Tibial artery (tissue), 4 donors: ENCODE data around the gene TMTC1.

Source experiments
- DNase-seq, 2 donors: peaks; one replicate each; pipeline ENCODE4 v3.0.0-alpha.2; 2019
- H3K27ac ChIP-seq, 2 donors: fragments of 200-600 bp; sonication (generic) in 1 of 2; 1 replicate in 1 of 2; 2 replicates in 1 of 2; pipeline ENCODE4 v1.5.1; 2018 to 2019; ENCODE audit warnings: mild to moderate bottlenecking in 1 of 2
- H3K27me3 ChIP-seq, 2 donors: fragments of 200-600 bp; sonication (generic) in 1 of 2; one replicate each; pipeline versions ENCODE4 v1.5.1 to v1.6.0; 2016 to 2019
- H3K36me3 ChIP-seq, 3 donors: fragments of 200-600 bp; sonication (generic) in 2 of 3; one replicate each; pipeline ENCODE4 v1.5.1; 2016 to 2019; ENCODE audit warnings: mild to moderate bottlenecking in 2 of 3
- H3K4me1 ChIP-seq, 4 donors: fragments of 200-600 bp; sonication (generic) in 2 of 4; 1 replicate in 3 of 4; 2 replicates in 1 of 4; pipeline ENCODE4 v1.5.1; 2016 to 2019
- H3K4me3 ChIP-seq, 2 donors: fragments of 200-600 bp; sonication (generic) in 1 of 2; 1 replicate in 1 of 2; 2 replicates in 1 of 2; pipeline ENCODE4 v1.5.1; 2018 to 2019; ENCODE audit warnings: mild to moderate bottlenecking in 2 of 2
- H3K9me3 ChIP-seq, 3 donors: fragments of 200-600 bp; sonication (generic) in 1 of 3; one replicate each; pipeline ENCODE4 v1.5.1; 2016 to 2019
- CTCF ChIP-seq, 2 experiments: fragments of 200-600 bp in 1 of 2; fragments of 450-650 bp in 1 of 2; IDR thresholded peaks; one replicate each; pipeline ENCODE4 v1.5.1; 2017 to 2019; ENCODE audit warnings: antibody characterized with exemption in 2 of 2, mild to moderate bottlenecking in 1 of 2, moderate library complexity in 1 of 2
- intact Hi-C: fragments of 100-400 bp; cut with DNase I; formaldehyde crosslinking; loops from one replicate; pipeline ENCODE4 v1.15.0; 2023; ENCODE audit warnings: low total_unique reads

Gene TMTC1

GRCh38 chr12:29763301-29763683, 20.4 kb downstream of the TMTC1 start:
- H3K9me3 ChIP-seq, result no peaks in the 10 kb centered on the region
- H3K4me1 ChIP-seq, result peaks cover 0 to 24% (median 13%) of the 10 kb centered on the region in 4 donors
- peaks cover 5 to 22% (median 19%) of the 10 kb centered on the region in 3 donors for H3K36me3 ChIP-seq
- no peaks in the 10 kb centered on the region for H3K27me3 ChIP-seq
- H3K27ac ChIP-seq, result no peak overlapping the region
- H3K4me3 ChIP-seq, result no peak overlapping the region
- TF ChIP-seq CTCF (IDR thresholded peaks at IDR 0.05), result no peak
- no peak for DNase-seq
- intact Hi-C loops, result no loop called here

GRCh38 chr12:29762637-29763300, 21.0 kb downstream of the TMTC1 start:
- no peaks in the 10 kb centered on the region for H3K27me3 ChIP-seq
- no peak for TF ChIP-seq CTCF (IDR thresholded peaks at IDR 0.05)
- H3K4me1 ChIP-seq, result peaks cover 0 to 20% (median 12%) of the 10 kb centered on the region in 4 donors
- intact Hi-C loops, result no loop called here
- no peaks in the 10 kb centered on the region for H3K9me3 ChIP-seq
- H3K4me3 ChIP-seq, result no peak overlapping the region
- peaks cover 5 to 24% (median 23%) of the 10 kb centered on the region in 3 donors for H3K36me3 ChIP-seq
- no peak for DNase-seq
- H3K27ac ChIP-seq, result no peak overlapping the region

- Histone ChIP-seq H3K9me3 (no peaks in the 10 kb centered on the region), H3K36me3 (peaks cover 9 to 38% (median 27%) of the 10 kb centered on the region in 3 donors), H3K27me3 (no peaks in the 10 kb centered on the region), H3K4me3 (no peak overlapping the region), H3K27ac (no peak overlapping the region), H3K4me1 (peaks cover 0 to 20% (median 14%) of the 10 kb centered on the region in 4 donors)
- no peak for DNase-seq
- TF ChIP-seq CTCF (IDR thresholded peaks at IDR 0.05), result no peak
- intact Hi-C loops, result no loop called here
Measured at GRCh38 chr12:29759950-29760349, 23.8 kb downstream of the TMTC1 start.

GRCh38 chr12:29756741-29757390, 26.9 kb downstream of the TMTC1 start:
- Histone ChIP-seq H3K27ac (no peak overlapping the region), H3K27me3 (no peaks in the 10 kb centered on the region), H3K4me1 (peaks cover 0 to 13% (median 3%) of the 10 kb centered on the region in 4 donors), H3K9me3 (no peaks in the 10 kb centered on the region), H3K4me3 (no peak overlapping the region), H3K36me3 (peaks cover 27 to 51% (median 46%) of the 10 kb centered on the region in 3 donors)
- TF ChIP-seq CTCF (IDR thresholded peaks at IDR 0.05), result no peak
- intact Hi-C loops, result no loop called here
- no peak for DNase-seq

- Histone ChIP-seq H3K4me3 (no peak overlapping the region), H3K27ac (no peak overlapping the region), H3K27me3 (no peaks in the 10 kb centered on the region), H3K9me3 (no peaks in the 10 kb centered on the region), H3K36me3 (peaks cover 44 to 65% (median 60%) of the 10 kb centered on the region in 3 donors), H3K4me1 (peaks cover 0 to 11% (median 4%) of the 10 kb centered on the region in 4 donors)
- intact Hi-C loops, result no loop called here
- DNase-seq, result no peak
- no peak for TF ChIP-seq CTCF (IDR thresholded peaks at IDR 0.05)
Measured at GRCh38 chr12:29754235-29755189, 29.2 kb downstream of the TMTC1 start.
